ENCODE measurements around the gene OCIAD2. TPM values are rescaled to one million over a fixed set of nuclear protein-coding genes. Genes with fewer than 3 reads are reported as not detected.

Gene OCIAD2
- total RNA-seq, 1 experiment from 2014 or later, result 64.0 TPM

- POLR2A ChIA-PET, result no interaction called here
- Histone ChIP-seq H3K27ac (ENCODE audit: low read depth, low read length) (no peak overlapping the region), H3K9ac (ENCODE audit: low read length) (no peak overlapping the region), H3K4me2 (ENCODE audit: low read length) (no peak overlapping the region), H3K27me3 (ENCODE audit: insufficient read depth, low read length) (no peaks in the 10 kb centered on the region), H4K20me1 (ENCODE audit: insufficient read depth) (no peaks in the 10 kb centered on the region), H3K9me2 (ENCODE audit: insufficient read depth) (no peaks in the 10 kb centered on the region), H3K79me2 (ENCODE audit: insufficient read depth, low read length) (no peaks in the 10 kb centered on the region; the same call in 1 of the 2 replicates), H3K4me1 (ENCODE audit: control insufficient read depth in 1 of 2, insufficient read depth in 2 of 2, low read length in 2 of 2) (peaks cover 16 to 38% of the 10 kb centered on the region in 2 experiments), H3K4me3 (replicated peaks in 1 of 2; ENCODE audit: low read depth in 1 of 2, low read length in 2 of 2) (no peak overlapping the region), H3K9me3 (ENCODE audit: control insufficient read depth in 1 of 2, insufficient read depth in 1 of 2, low read depth in 1 of 2, low read length in 2 of 2) (no peaks in the 10 kb centered on the region), H2AFZ (ENCODE audit: low read depth, low read length, poor library complexity, severe bottlenecking) (no peak overlapping the region), H3K36me3 (ENCODE audit: control insufficient read depth in 1 of 2, insufficient read depth in 2 of 2, low read length in 2 of 2) (peaks cover 4 to 9% of the 10 kb centered on the region in 2 experiments; a peak in 2 of 4 replicates)
- DNase-seq (ENCODE audit: low read depth, low spot score) (no peak), ATAC-seq (no peak)
- TF ChIP-seq SP1 (IDR thresholded peaks at IDR 0.05; ENCODE audit: low read depth) (no peak), ATF3 (IDR thresholded peaks at IDR 0.05) (no peak)
- RAD21 ChIA-PET (ENCODE audit: low non-redundant PET in 1 of 2, low total read pairs in 2 of 2, uncharacterized antibody in 2 of 2, unreplicated experiment in 2 of 2), result no interaction called here
- no TSS peak for BruUV-seq (replicated peaks)
- CTCF ChIA-PET, result no interaction called here
- intact Hi-C loops (cut with micrococcal nuclease), result loop anchor here (5.0 kb wide), 1 partner anchor 327 kb away; no protein-coding TSS in a partner anchor
These were observed 1.9 kb downstream of the OCIAD2 start for GRCh38 chr4:48904541-48905142.

GRCh38 chr4:48904101-48904500 is 2.5 kb downstream of the OCIAD2 start:
- no peak for ATAC-seq
- Histone ChIP-seq H2AFZ (ENCODE audit: low read depth, low read length, poor library complexity, severe bottlenecking) (no peak overlapping the region), H3K27me3 (ENCODE audit: insufficient read depth, low read length) (no peaks in the 10 kb centered on the region), H3K9me2 (ENCODE audit: insufficient read depth) (no peaks in the 10 kb centered on the region), H3K4me1 (ENCODE audit: control insufficient read depth in 1 of 2, insufficient read depth in 2 of 2, low read length in 2 of 2) (peaks cover 11 to 38% of the 10 kb centered on the region in 2 experiments), H3K4me3 (replicated peaks in 1 of 2; ENCODE audit: low read depth in 1 of 2, low read length in 2 of 2) (no peak overlapping the region), H3K9ac (ENCODE audit: low read length) (no peak overlapping the region), H3K79me2 (ENCODE audit: insufficient read depth, low read length) (no peaks in the 10 kb centered on the region; the same call in 1 of the 2 replicates), H3K9me3 (ENCODE audit: control insufficient read depth in 1 of 2, insufficient read depth in 1 of 2, low read depth in 1 of 2, low read length in 2 of 2) (no peaks in the 10 kb centered on the region), H3K36me3 (ENCODE audit: control insufficient read depth in 1 of 2, insufficient read depth in 2 of 2, low read length in 2 of 2) (peaks cover 4 to 9% of the 10 kb centered on the region in 2 experiments; a peak in 2 of 4 replicates), H4K20me1 (ENCODE audit: insufficient read depth) (no peaks in the 10 kb centered on the region), H3K4me2 (ENCODE audit: low read length) (no peak overlapping the region), H3K27ac (ENCODE audit: low read depth, low read length) (no peak overlapping the region)
- POLR2A ChIA-PET, result no interaction called here
- intact Hi-C loops (cut with micrococcal nuclease), result no loop called here
- BruUV-seq (replicated peaks), result no TSS peak
- no peak for DNase-seq (ENCODE audit: low read depth, low spot score)
- no peak for TF ChIP-seq CBX3 (IDR thresholded peaks at IDR 0.05; ENCODE audit: low read depth)
- TF ChIP-seq ZFX (IDR thresholded peaks at IDR 0.05), result no peak
- TF ChIP-seq POLR2AphosphoS5 (IDR thresholded peaks at IDR 0.05; ENCODE audit: low read depth, low read length), result no peak
- no peak for TF ChIP-seq ATF3 (IDR thresholded peaks at IDR 0.05)
- no peak for TF ChIP-seq YY1 (IDR thresholded peaks at IDR 0.05; ENCODE audit: extremely low read depth, insufficient replicate concordance, low read depth, low read length)
- CTCF ChIA-PET, result no interaction called here
- RAD21 ChIA-PET (ENCODE audit: low non-redundant PET in 1 of 2, low total read pairs in 2 of 2, uncharacterized antibody in 2 of 2, unreplicated experiment in 2 of 2), result no interaction called here
